PC-3 (cell line): ENCODE data around the gene LHX5. TPM values are rescaled to one million over a fixed set of nuclear protein-coding genes. Genes with fewer than 3 reads are reported as not detected.

Experiments
- ATAC-seq: fragments of 200-7000 bp; cut with Tn5 transposase; 2 replicates; pipeline ENCODE4 v1.9.1; 2020; ENCODE audit warnings: mild to moderate bottlenecking, moderate library complexity
- BruUV-seq: library from RNA; stranded (reverse); fragments of 400-500 nt; replicated peaks from 2 replicates; lab custom pipeline; 2021; lab: Mats Ljungman, UMichigan
- CTCF ChIA-PET: fragments of 300-600 bp; sonication (Branson Sonifier 250); formaldehyde crosslinking; loops from one replicate; lab custom pipeline; 2022; ENCODE audit warnings: antibody characterized with exemption; lab: Charles Lee
- POLR2A ChIA-PET: fragments of 300-600 bp; sonication (Branson Sonifier 250); formaldehyde crosslinking; loops from one replicate; lab custom pipeline; 2022; ENCODE audit warnings: antibody characterized with exemption; ENCODE audit not compliant: unreplicated experiment; lab: Charles Lee
- DNase-seq: peaks from one replicate; pipeline ENCODE4 v3.0.0-alpha.2; 2015
- H2AFZ ChIP-seq: fragments of 300-600 bp; sonication (generic); 2 replicates; pipeline ENCODE4 v1.6.0; 2016; ENCODE audit warnings: antibody characterized with exemption, low read length
- H3F3A ChIP-seq: fragments of 300-600 bp; sonication (generic); one replicate; pipeline ENCODE4 v1.6.0; 2017; ENCODE audit warnings: antibody characterized with exemption, low read length, control low read depth, mild to moderate bottlenecking; ENCODE audit not compliant: unreplicated experiment
- H3K27ac ChIP-seq: fragments of 300-600 bp; sonication (generic); 2 replicates; pipeline ENCODE4 v1.5.1; 2016; ENCODE audit warnings: mild to moderate bottlenecking, low read length
- H3K27me3 ChIP-seq: fragments of 300-600 bp; sonication (generic); 2 replicates; pipeline ENCODE4 v1.6.1; 2016; ENCODE audit warnings: low read length, mixed read lengths
- H3K36me3 ChIP-seq: fragments of 300-600 bp; sonication (generic); 2 replicates; pipeline ENCODE4 v1.6.1; 2016; ENCODE audit warnings: low read depth, mixed run types, low read length, mixed read lengths
- H3K4me1 ChIP-seq: fragments of 300-600 bp; sonication (generic); 2 replicates; pipeline ENCODE4 v1.5.1; 2016; ENCODE audit warnings: low read length; ENCODE audit not compliant: insufficient read depth
- H3K4me2 ChIP-seq: fragments of 300-600 bp; sonication (generic); 2 replicates; pipeline ENCODE4 v1.6.0; 2016; ENCODE audit warnings: low read length
- H3K4me3 ChIP-seq: fragments of 300-600 bp; sonication (generic); 2 replicates; pipeline ENCODE4 v1.5.1; 2016; ENCODE audit warnings: mild to moderate bottlenecking, low read length, mixed read lengths
- H3K79me2 ChIP-seq: fragments of 300-600 bp; sonication (generic); 2 replicates; pipeline ENCODE4 v1.6.1; 2017; ENCODE audit warnings: low read length, mixed read lengths
- H3K9ac ChIP-seq: fragments of 300-600 bp; sonication (generic); 2 replicates; pipeline ENCODE4 v1.6.0; 2016; ENCODE audit warnings: mild to moderate bottlenecking, low read length
- H3K9me2 ChIP-seq: fragments of 300-600 bp; sonication (generic); replicated peaks from 2 replicates; pipeline ENCODE4 v1.6.1; 2016; ENCODE audit warnings: mixed run types, low read length, mixed read lengths
- H3K9me3 ChIP-seq: fragments of 300-600 bp; sonication (generic); 2 replicates; pipeline ENCODE4 v1.6.1; 2016; ENCODE audit warnings: low read length, mixed read lengths
- H4K20me1 ChIP-seq: fragments of 300-600 bp; sonication (generic); 2 replicates; pipeline ENCODE4 v1.6.1; 2016; ENCODE audit warnings: low read length, mixed read lengths
- EZH2 ChIP-seq: fragments of 300-600 bp; sonication (generic); IDR thresholded peaks from one replicate; pipeline ENCODE4 v1.6.1; 2017; ENCODE audit warnings: antibody characterized with exemption, mild to moderate bottlenecking, low read length; ENCODE audit not compliant: unreplicated experiment
- EZH2phosphoT487 ChIP-seq: fragments of 300-600 bp; sonication (generic); IDR thresholded peaks from 2 replicates; pipeline ENCODE4 v1.6.1; 2018; ENCODE audit warnings: mild to moderate bottlenecking, antibody characterized with exemption, low read length, borderline replicate concordance
- intact Hi-C: fragments of 100-400 bp; cut with micrococcal nuclease; formaldehyde crosslinking; loops from 2 replicates; pipeline ENCODE4 v1.9.0; 2023
- total RNA-seq: library from RNA; depleted of rRNA; stranded (reverse); fragments of >200 nt; gene quantifications from 2 replicates; pipeline ENCODE4 v1.2.3, GENCODE V29; 2014
- TF ChIP-seq, protein P1 (sequence below): fragments of 300-600 bp; sonication (generic); conservative IDR thresholded peaks from 2 replicates; pipeline ENCODE4 v1.5.1; 2017; ENCODE audit warnings: antibody characterized with exemption, low read depth, mild to moderate bottlenecking, low read length

The LHX5 gene
- total RNA-seq, 1 experiment from 2014 or later = 0.26 TPM

GRCh38 chr12:113443030-113443539 is 28.6 kb downstream of the LHX5 start:
- no peak overlapping the region for H3K9ac ChIP-seq
- no peaks in the 10 kb centered on the region for H3F3A ChIP-seq
- intact Hi-C loops = no loop called here
- ChIA-PET POLR2A (interaction anchor here (0.6 kb wide), 1 partner anchor 108 kb away, joined by 17 read pairs; no protein-coding TSS in a partner anchor), CTCF (no interaction called here)
- H3K4me2 ChIP-seq = no peak overlapping the region
- no peaks in the 10 kb centered on the region for H3K9me3 ChIP-seq
- no peak overlapping the region for H2AFZ ChIP-seq
- no peaks in the 10 kb centered on the region for H3K9me2 ChIP-seq
- TF ChIP-seq EZH2 = no peak
- TF ChIP-seq, protein P1, sequence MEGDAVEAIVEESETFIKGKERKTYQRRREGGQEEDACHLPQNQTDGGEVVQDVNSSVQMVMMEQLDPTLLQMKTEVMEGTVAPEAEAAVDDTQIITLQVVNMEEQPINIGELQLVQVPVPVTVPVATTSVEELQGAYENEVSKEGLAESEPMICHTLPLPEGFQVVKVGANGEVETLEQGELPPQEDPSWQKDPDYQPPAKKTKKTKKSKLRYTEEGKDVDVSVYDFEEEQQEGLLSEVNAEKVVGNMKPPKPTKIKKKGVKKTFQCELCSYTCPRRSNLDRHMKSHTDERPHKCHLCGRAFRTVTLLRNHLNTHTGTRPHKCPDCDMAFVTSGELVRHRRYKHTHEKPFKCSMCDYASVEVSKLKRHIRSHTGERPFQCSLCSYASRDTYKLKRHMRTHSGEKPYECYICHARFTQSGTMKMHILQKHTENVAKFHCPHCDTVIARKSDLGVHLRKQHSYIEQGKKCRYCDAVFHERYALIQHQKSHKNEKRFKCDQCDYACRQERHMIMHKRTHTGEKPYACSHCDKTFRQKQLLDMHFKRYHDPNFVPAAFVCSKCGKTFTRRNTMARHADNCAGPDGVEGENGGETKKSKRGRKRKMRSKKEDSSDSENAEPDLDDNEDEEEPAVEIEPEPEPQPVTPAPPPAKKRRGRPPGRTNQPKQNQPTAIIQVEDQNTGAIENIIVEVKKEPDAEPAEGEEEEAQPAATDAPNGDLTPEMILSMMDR = no peak
- TF ChIP-seq EZH2phosphoT487 = no peak
- no peaks in the 10 kb centered on the region for H3K27me3 ChIP-seq
- no TSS peak for BruUV-seq
- H3K79me2 ChIP-seq = no peaks in the 10 kb centered on the region
- DNase-seq (no peak), ATAC-seq (no peak)
- H3K4me3 ChIP-seq = no peak overlapping the region
- H3K27ac ChIP-seq = no peak overlapping the region
- H3K36me3 ChIP-seq = no peaks in the 10 kb centered on the region
- H3K4me1 ChIP-seq = no peaks in the 10 kb centered on the region
- H4K20me1 ChIP-seq = no peaks in the 10 kb centered on the region

GRCh38 chr12:113440947-113441782 is 30.5 kb downstream of the LHX5 start:
- intact Hi-C loops = no loop called here
- Histone ChIP-seq H4K20me1 (no peaks in the 10 kb centered on the region), H3K9me3 (no peaks in the 10 kb centered on the region), H3K27ac (no peak overlapping the region), H3K79me2 (no peaks in the 10 kb centered on the region), H3K9ac (no peak overlapping the region), H3K9me2 (no peaks in the 10 kb centered on the region), H3K4me3 (no peak overlapping the region), H3K4me2 (no peak overlapping the region), H2AFZ (no peak overlapping the region), H3K27me3 (no peaks in the 10 kb centered on the region), H3F3A (no peaks in the 10 kb centered on the region), H3K36me3 (no peaks in the 10 kb centered on the region), H3K4me1 (no peaks in the 10 kb centered on the region)
- TF ChIP-seq, protein P1 = no peak
- TF ChIP-seq EZH2phosphoT487 (no peak), EZH2 (no peak)
- BruUV-seq = no TSS peak
- POLR2A ChIA-PET = no interaction called here
- no peak for DNase-seq
- CTCF ChIA-PET = no interaction called here
- no peak for ATAC-seq

GRCh38 chr12:113440336-113440735 is 31.3 kb downstream of the LHX5 start:
- ChIA-PET CTCF (no interaction called here), POLR2A (no interaction called here)
- Histone ChIP-seq H3K4me1 (no peaks in the 10 kb centered on the region), H3K79me2 (no peaks in the 10 kb centered on the region), H3K36me3 (no peaks in the 10 kb centered on the region), H4K20me1 (no peaks in the 10 kb centered on the region), H3F3A (no peaks in the 10 kb centered on the region), H3K4me2 (no peak overlapping the region), H3K27ac (no peak overlapping the region), H2AFZ (no peak overlapping the region), H3K9ac (no peak overlapping the region), H3K4me3 (no peak overlapping the region), H3K9me2 (no peaks in the 10 kb centered on the region), H3K27me3 (no peaks in the 10 kb centered on the region), H3K9me3 (no peaks in the 10 kb centered on the region)
- intact Hi-C loops = no loop called here
- TF ChIP-seq EZH2 (no peak), EZH2phosphoT487 (no peak)
- TF ChIP-seq, protein P1 = no peak
- DNase-seq = no peak
- no peak for ATAC-seq
- BruUV-seq = no TSS peak
